DOHH2 (cell line): ENCODE results near the gene JARID2.

Experiments used
- EZH2phosphoT487 ChIP-seq: fragments of 200-600 bp; sonication (generic); IDR thresholded peaks from 2 replicates; pipeline ENCODE4 v1.6.1; 2017; ENCODE audit warnings: borderline replicate concordance, mild to moderate bottlenecking, antibody characterized with exemption, low read length, moderate library complexity, mixed read lengths
- TF ChIP-seq, protein P1 (sequence below): fragments of 200-600 bp; sonication (generic); IDR thresholded peaks from one replicate; pipeline ENCODE4 v1.5.1; 2014; ENCODE audit warnings: antibody characterized with exemption, mild to moderate bottlenecking, low read depth, low read length; ENCODE audit not compliant: poor library complexity, severe bottlenecking

- TF ChIP-seq, protein P1, sequence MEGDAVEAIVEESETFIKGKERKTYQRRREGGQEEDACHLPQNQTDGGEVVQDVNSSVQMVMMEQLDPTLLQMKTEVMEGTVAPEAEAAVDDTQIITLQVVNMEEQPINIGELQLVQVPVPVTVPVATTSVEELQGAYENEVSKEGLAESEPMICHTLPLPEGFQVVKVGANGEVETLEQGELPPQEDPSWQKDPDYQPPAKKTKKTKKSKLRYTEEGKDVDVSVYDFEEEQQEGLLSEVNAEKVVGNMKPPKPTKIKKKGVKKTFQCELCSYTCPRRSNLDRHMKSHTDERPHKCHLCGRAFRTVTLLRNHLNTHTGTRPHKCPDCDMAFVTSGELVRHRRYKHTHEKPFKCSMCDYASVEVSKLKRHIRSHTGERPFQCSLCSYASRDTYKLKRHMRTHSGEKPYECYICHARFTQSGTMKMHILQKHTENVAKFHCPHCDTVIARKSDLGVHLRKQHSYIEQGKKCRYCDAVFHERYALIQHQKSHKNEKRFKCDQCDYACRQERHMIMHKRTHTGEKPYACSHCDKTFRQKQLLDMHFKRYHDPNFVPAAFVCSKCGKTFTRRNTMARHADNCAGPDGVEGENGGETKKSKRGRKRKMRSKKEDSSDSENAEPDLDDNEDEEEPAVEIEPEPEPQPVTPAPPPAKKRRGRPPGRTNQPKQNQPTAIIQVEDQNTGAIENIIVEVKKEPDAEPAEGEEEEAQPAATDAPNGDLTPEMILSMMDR, result no peak
- no peak for TF ChIP-seq EZH2phosphoT487
Observed at GRCh38 chr6:15284743-15285142, 38.9 kb downstream of the JARID2 start.
